Measurements from ENCODE around the gene PKN2.

The PKN2 gene

DNA sequence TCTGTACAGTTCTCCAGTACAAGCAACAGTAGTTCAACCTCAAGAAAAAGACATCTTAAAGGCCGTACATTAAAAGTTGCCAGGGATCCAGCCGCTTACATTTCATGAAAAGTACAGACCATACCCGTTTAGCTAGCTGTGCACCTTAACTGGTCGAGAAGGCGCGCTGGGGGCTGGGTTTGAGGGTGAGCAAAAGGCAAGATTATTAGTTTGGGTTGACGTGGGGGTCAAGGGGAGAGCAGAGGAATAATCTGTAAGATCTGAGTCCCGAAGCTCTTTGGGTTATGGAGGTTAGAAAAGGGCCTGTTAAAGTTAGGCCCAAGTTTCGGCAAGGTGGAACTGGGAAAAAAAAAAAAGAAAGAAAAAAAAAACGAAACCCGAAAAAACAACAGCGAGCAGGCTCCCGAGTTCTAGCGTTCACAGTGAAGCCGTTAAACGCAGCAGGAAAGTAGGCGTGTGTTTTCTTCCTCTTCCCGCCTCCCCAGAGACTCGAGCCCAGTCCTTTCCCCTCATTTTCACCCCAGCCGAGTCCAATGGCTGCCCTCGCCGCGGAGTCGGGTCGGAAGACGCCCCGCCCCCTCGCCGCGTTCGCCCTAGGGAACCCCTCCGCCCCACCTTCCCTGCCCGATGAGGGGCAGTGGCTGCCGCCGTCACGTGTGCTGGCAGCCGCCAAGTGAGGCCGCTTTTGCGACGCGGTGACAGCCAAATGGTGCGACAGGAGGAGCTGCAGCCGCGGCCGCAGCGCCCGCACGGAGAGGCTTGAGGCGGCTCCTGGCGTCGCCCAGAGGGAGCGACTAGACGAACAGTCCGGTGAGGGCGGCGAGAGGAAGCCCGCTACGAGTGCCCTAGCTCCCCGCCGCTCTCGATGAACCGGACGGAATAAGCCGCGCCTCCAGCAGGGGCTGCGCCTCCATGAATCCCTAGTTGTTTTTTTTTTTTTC lies at the start of gene PKN2:
Gene PKN2, plus strand, starts transcription at position 733 of the 941 bp plus-strand sequence. CDS start 308 bp downstream, outside the sequence.
- peak; percentile 94 for DNase-seq (ENCODE audit: low read depth)
- TF ChIP-seq, protein P1, sequence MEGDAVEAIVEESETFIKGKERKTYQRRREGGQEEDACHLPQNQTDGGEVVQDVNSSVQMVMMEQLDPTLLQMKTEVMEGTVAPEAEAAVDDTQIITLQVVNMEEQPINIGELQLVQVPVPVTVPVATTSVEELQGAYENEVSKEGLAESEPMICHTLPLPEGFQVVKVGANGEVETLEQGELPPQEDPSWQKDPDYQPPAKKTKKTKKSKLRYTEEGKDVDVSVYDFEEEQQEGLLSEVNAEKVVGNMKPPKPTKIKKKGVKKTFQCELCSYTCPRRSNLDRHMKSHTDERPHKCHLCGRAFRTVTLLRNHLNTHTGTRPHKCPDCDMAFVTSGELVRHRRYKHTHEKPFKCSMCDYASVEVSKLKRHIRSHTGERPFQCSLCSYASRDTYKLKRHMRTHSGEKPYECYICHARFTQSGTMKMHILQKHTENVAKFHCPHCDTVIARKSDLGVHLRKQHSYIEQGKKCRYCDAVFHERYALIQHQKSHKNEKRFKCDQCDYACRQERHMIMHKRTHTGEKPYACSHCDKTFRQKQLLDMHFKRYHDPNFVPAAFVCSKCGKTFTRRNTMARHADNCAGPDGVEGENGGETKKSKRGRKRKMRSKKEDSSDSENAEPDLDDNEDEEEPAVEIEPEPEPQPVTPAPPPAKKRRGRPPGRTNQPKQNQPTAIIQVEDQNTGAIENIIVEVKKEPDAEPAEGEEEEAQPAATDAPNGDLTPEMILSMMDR (IDR thresholded peaks at IDR 0.05; ENCODE audit: low read depth, low read length, missing control alignments): peak; percentile 14
- in situ Hi-C loops (cut with HindIII; ENCODE audit: low sequenced_read_pairs): no loop called here
- H3K4me3 ChIP-seq (ENCODE audit: low read depth, low read length): peak within 1 kb of the TSS; percentile 89

DNA sequence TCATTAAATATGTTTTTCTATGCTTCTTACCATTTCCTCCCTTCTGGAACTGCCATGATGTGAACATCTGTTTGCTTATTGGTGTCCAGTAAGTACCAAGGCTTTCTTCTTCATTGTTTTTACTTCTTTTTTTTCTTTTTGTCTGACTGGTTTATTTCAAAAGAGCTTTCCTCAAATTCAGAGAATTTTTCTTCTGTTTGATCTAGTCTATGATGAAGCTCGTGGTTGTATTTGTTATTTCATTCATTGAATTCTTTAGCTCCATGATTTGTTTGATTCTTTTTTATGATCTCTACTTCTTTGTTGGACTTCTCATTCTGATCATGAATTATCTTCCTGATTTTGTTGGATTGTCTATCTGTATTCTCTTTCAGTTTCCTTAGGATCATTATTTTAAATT lies 49.5 kb upstream of the PKN2 start:
- H3K4me3 ChIP-seq (ENCODE audit: low read depth, low read length): no peak overlapping the region
- DNase-seq (ENCODE audit: low read depth): no peak
- in situ Hi-C loops (cut with HindIII; ENCODE audit: low sequenced_read_pairs): no loop called here
- TF ChIP-seq, protein P1 (IDR thresholded peaks at IDR 0.05; ENCODE audit: low read depth, low read length, missing control alignments): no peak

DNA sequence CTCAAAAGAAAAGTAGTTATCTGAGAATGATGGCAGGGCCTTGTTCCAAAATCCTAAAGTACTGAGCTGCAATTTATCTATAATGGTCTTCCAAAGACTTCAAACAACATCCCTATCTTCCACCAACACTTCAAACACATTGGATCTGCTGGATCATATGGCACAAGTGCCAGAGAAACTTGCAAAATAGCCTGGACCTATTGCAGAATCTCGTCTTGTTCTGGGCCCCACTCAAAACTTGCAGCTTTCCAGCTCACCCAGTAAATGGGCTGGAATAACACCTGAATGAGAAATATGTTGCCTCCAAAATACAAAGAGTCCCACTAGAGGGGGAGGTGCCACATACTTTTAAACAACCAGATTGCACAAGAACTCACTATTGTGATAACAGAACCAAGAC lies 44.0 kb upstream of the PKN2 start:
- no peak overlapping the region for H3K4me3 ChIP-seq (ENCODE audit: low read depth, low read length)
- TF ChIP-seq, protein P1 (IDR thresholded peaks at IDR 0.05; ENCODE audit: low read depth, low read length, missing control alignments): no peak
- in situ Hi-C loops (cut with HindIII; ENCODE audit: low sequenced_read_pairs): no loop called here
- DNase-seq (ENCODE audit: low read depth): no peak

DNA sequence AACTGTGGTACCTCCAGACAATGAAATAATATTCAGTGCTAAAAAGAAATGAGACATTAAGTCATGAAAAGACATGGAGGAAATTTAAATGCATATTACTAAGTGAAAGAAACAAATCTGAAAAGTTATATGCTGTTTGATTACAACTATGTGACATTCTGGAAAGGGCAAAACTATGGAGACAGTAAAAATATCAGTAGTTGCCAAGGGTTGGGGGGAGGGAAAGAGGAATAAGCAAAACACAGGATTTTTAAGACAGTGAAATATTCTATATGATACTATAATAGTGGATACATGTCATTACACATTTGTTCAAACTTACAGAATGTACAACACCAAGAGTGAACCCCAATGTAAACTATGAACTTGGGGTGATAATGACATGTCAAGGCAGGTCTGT lies 38.2 kb upstream of the PKN2 start:
- in situ Hi-C loops (cut with HindIII; ENCODE audit: low sequenced_read_pairs): no loop called here
- H3K4me3 ChIP-seq (ENCODE audit: low read depth, low read length): no peak overlapping the region
- TF ChIP-seq, protein P1 (IDR thresholded peaks at IDR 0.05; ENCODE audit: low read depth, low read length, missing control alignments): no peak
- no peak for DNase-seq (ENCODE audit: low read depth)

DNA sequence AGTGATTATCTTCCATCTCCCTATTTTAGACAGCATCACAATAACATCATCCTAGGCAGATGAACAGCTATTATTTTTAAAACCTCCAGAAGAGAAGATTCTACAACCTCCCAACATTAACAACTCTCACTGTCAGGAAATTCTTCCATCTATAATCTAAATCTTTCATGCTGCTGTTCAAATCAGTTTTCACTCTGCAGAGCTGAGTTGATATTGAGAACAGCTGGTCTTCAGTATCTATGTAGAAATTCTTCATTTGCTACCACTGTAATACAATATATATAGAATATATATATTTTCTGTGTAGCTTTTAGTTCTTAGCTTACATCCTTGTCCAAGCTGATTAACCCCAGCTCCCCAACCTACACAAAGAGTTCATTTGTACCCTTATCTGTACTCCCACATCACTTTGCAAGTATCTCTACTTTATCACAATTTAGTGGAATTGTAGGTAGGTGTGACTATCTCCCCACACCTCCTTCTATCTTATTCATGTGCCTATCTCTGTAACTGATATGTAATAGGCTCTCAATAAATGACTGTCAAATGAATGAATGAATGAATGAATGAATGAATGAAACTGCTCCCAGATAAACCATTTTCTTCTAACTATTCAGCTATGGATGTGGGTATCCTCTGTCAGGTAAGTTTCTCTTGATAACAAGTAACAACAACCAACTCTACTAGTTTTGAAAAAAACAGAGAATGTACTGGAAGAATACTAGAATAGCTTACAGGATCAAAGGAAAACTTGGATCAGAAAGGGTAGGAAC lies 37.4 kb upstream of the PKN2 start:
- TF ChIP-seq, protein P1 (IDR thresholded peaks at IDR 0.05; ENCODE audit: low read depth, low read length, missing control alignments): no peak
- in situ Hi-C loops (cut with HindIII; ENCODE audit: low sequenced_read_pairs): no loop called here
- H3K4me3 ChIP-seq (ENCODE audit: low read depth, low read length): no peak overlapping the region
- DNase-seq (ENCODE audit: low read depth): no peak

DNA sequence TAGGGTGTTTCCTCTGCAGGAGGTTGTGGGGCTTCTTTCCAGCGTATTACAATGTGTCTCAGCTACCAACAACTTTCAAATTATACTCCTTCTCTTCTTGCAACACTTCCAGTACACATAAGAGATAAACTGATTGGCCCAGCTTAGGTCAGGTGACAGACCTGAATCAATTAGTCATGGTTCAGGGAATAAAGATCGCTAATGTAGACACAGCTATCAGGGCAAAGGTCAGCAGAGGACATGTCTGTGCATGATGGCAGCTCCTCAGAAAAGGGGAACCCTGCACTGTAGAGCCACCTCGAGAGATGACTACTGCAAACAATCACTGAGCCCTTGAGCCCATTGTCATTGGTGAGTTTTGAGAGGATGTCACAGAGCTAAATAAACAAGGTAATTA lies 36.8 kb upstream of the PKN2 start:
- H3K4me3 ChIP-seq (ENCODE audit: low read depth, low read length): no peak overlapping the region
- TF ChIP-seq, protein P1 (IDR thresholded peaks at IDR 0.05; ENCODE audit: low read depth, low read length, missing control alignments): no peak
- in situ Hi-C loops (cut with HindIII; ENCODE audit: low sequenced_read_pairs): no loop called here
- no peak for DNase-seq (ENCODE audit: low read depth)
